WTC11 (cell line): ENCODE measurements around the gene ROBO2. TPM values are rescaled to one million over a fixed set of nuclear protein-coding genes. Genes with fewer than 3 reads are reported as not detected.

ENCODE experiments used
- ATAC-seq: fragments of 200-7000 bp; cut with Tn5 transposase; 2 replicates; pipeline ENCODE4 v1.10.0; 2021; ENCODE audit warnings: mild to moderate bottlenecking, moderate library complexity
- Bru-seq: library from RNA; stranded (reverse); fragments of 400-500 nt; gene quantifications from one replicate; lab custom pipeline; 2021; lab: Mats Ljungman, UMichigan
- CTCF ChIA-PET: fragments of 300-600 bp; sonication (Branson Sonifier 250); formaldehyde crosslinking; loops from one replicate; lab custom pipeline; 2021; ENCODE audit warnings: antibody characterized with exemption; lab: Charles Lee
- POLR2A ChIA-PET: fragments of 350-600 bp; sonication (Branson Sonifier 250); formaldehyde crosslinking; loops from one replicate; lab custom pipeline; 2021; ENCODE audit warnings: antibody characterized with exemption; lab: Charles Lee
- DNase-seq: peaks from one replicate; pipeline ENCODE4 v3.0.0; 2021; ENCODE audit warnings: low spot score
- H3K27ac Mint-ChIP-seq: 2 replicates; pipeline ENCODE4 v1.8.0; 2021; ENCODE audit warnings: mixed read lengths
- H3K27me3 Mint-ChIP-seq: 2 replicates; pipeline ENCODE4 v1.8.0; 2021; ENCODE audit warnings: low read depth, mild to moderate bottlenecking, moderate library complexity, mixed read lengths
- H3K36me3 Mint-ChIP-seq: 2 replicates; pipeline ENCODE4 v1.8.0; 2021; ENCODE audit warnings: mixed read lengths
- H3K4me1 Mint-ChIP-seq: 2 replicates; pipeline ENCODE4 v1.8.0; 2022; ENCODE audit warnings: mixed read lengths
- H3K4me3 Mint-ChIP-seq: 2 replicates; pipeline ENCODE4 v1.8.0; 2021; ENCODE audit warnings: mild to moderate bottlenecking, moderate library complexity, mixed read lengths
- H3K9me3 Mint-ChIP-seq: 2 replicates; pipeline ENCODE4 v1.8.0; 2021; ENCODE audit warnings: mixed read lengths
- CBFB ChIP-seq: sonication (generic); formaldehyde crosslinking; IDR thresholded peaks from 2 replicates; pipeline ENCODE4 v1.8.1; 2022; ENCODE audit warnings: mild to moderate bottlenecking, low read depth, missing genetic modification reagents
- CDX4 ChIP-seq: fragments of 250-450 bp; sonication (Bioruptor Pico); IDR thresholded peaks from 2 replicates; pipeline ENCODE4 v1.9.0; 2021; ENCODE audit warnings: moderate library complexity, mild to moderate bottlenecking, inconsistent platforms, borderline replicate concordance
- E2F1 ChIP-seq: sonication (generic); formaldehyde crosslinking; IDR thresholded peaks from 2 replicates; pipeline ENCODE4 v1.8.0; 2022; ENCODE audit warnings: mild to moderate bottlenecking, missing genetic modification reagents
- E2F5 ChIP-seq: sonication (generic); formaldehyde crosslinking; IDR thresholded peaks from 2 replicates; pipeline ENCODE4 v1.8.1; 2022; ENCODE audit warnings: mild to moderate bottlenecking, moderate library complexity, missing genetic modification reagents
- ERG ChIP-seq: fragments of 250-450 bp; sonication (Bioruptor Pico); IDR thresholded peaks from 2 replicates; pipeline ENCODE4 v1.8.0; 2021; ENCODE audit warnings: mild to moderate bottlenecking
- FOXP4 ChIP-seq: sonication (generic); formaldehyde crosslinking; IDR thresholded peaks from 2 replicates; pipeline ENCODE4 v1.8.0; 2022; ENCODE audit warnings: mild to moderate bottlenecking, missing genetic modification reagents
- GABPB1 ChIP-seq: sonication (generic); formaldehyde crosslinking; IDR thresholded peaks from 2 replicates; pipeline ENCODE4 v1.8.1; 2023; ENCODE audit warnings: mild to moderate bottlenecking, missing genetic modification reagents
- HMGXB4 ChIP-seq: sonication (generic); formaldehyde crosslinking; IDR thresholded peaks from 2 replicates; pipeline ENCODE4 v1.8.1; 2023; ENCODE audit warnings: mild to moderate bottlenecking, moderate library complexity, missing genetic modification reagents
- KAT7 ChIP-seq: sonication (generic); formaldehyde crosslinking; IDR thresholded peaks from 2 replicates; pipeline ENCODE4 v1.8.1; 2023; ENCODE audit warnings: missing genetic modification reagents, mild to moderate bottlenecking, borderline replicate concordance
- MYBL2 ChIP-seq: sonication (generic); formaldehyde crosslinking; IDR thresholded peaks from 2 replicates; pipeline ENCODE4 v1.8.1; 2023; ENCODE audit warnings: mild to moderate bottlenecking, moderate library complexity, missing genetic modification reagents
- NFATC4 ChIP-seq: fragments of 250-450 bp; sonication (Bioruptor Pico); IDR thresholded peaks from 2 replicates; pipeline ENCODE4 v1.9.0; 2021; ENCODE audit warnings: mild to moderate bottlenecking
- NR2C2 ChIP-seq: sonication (generic); formaldehyde crosslinking; IDR thresholded peaks from 2 replicates; pipeline ENCODE4 v1.8.0; 2022; ENCODE audit warnings: mild to moderate bottlenecking, missing genetic modification reagents
- RORB ChIP-seq: fragments of 250-450 bp; sonication (Bioruptor Pico); IDR thresholded peaks from 2 replicates; pipeline ENCODE4 v1.9.0; 2021; ENCODE audit warnings: mild to moderate bottlenecking
- SMAD4 ChIP-seq: sonication (generic); formaldehyde crosslinking; IDR thresholded peaks from 2 replicates; pipeline ENCODE4 v1.8.0; 2022; ENCODE audit warnings: mild to moderate bottlenecking, missing genetic modification reagents
- USF1 ChIP-seq: sonication (generic); formaldehyde crosslinking; IDR thresholded peaks from 2 replicates; pipeline ENCODE4 v1.8.0; 2022; ENCODE audit warnings: mild to moderate bottlenecking, missing genetic modification reagents
- ZNF232 ChIP-seq: sonication (generic); formaldehyde crosslinking; IDR thresholded peaks from 2 replicates; pipeline ENCODE4 v1.8.0; 2022; ENCODE audit warnings: mild to moderate bottlenecking, missing genetic modification reagents
- ZNF281 ChIP-seq: sonication (generic); formaldehyde crosslinking; IDR thresholded peaks from 2 replicates; pipeline ENCODE4 v1.8.0; 2023; ENCODE audit warnings: mild to moderate bottlenecking, missing genetic modification reagents
- ZNF423 ChIP-seq: fragments of 250-450 bp; sonication (Bioruptor Pico); IDR thresholded peaks from 2 replicates; pipeline ENCODE4 v2.1.2; 2022; ENCODE audit warnings: mild to moderate bottlenecking, moderate library complexity
- ZNF532 ChIP-seq: fragments of 250-450 bp; sonication (Bioruptor Pico); IDR thresholded peaks from 2 replicates; pipeline ENCODE4 v1.9.0; 2021; ENCODE audit warnings: mild to moderate bottlenecking, borderline replicate concordance
- ZNF671 ChIP-seq: fragments of 250-450 bp; sonication (Bioruptor Pico); IDR thresholded peaks from 2 replicates; pipeline ENCODE4 v1.8.0; 2021; ENCODE audit warnings: mild to moderate bottlenecking
- long read RNA-seq, 3 experiments: library from RNA in 1 of 3; library from capped mRNA in 1 of 3; library from polyadenylated mRNA in 1 of 3; unstranded in 2 of 3; stranded (forward) in 1 of 3; transcript quantifications; one replicate each; pipeline ENCODE4 v2.0.0, GENCODE V29; 2021
- total RNA-seq: library from RNA; stranded (reverse); gene quantifications from 3 replicates; pipeline ENCODE4 v1.2.3, GENCODE V29; 2021

The ROBO2 gene
- total RNA-seq, result 11.7 to 12.4 TPM (median 12.0 TPM) in 3 replicates
- Bru-seq, nascent RNA, result percentile 62 among the genes with signal in this experiment
- long read RNA-seq, experiment 1, partial matches to known transcripts, result 1 of 25 reads
- long read RNA-seq, experiment 1, other reads (novel, unspliced or antisense), result 24 of 25 reads
- long read RNA-seq, experiment 2, partial matches to known transcripts, result 3 of 7 reads
- long read RNA-seq, experiment 2, other reads (novel, unspliced or antisense), result 4 of 7 reads
- long read RNA-seq, experiment 3, full-length matches to known transcripts, result 1 of 2 reads
- long read RNA-seq, experiment 3, partial matches to known transcripts, result 0 of 2 reads
- long read RNA-seq, experiment 3, other reads (novel, unspliced or antisense), result 1 of 2 reads

GRCh38 chr3:77039606-77040171, at the start of gene ROBO2:
Gene ROBO2, plus strand, starts transcription at chr3:77040099. Its CDS starts 687 bp downstream, at chr3:77040786.
- H3K9me3 Mint-ChIP-seq, result no peaks in the 10 kb centered on the region
- peaks cover 24% of the 10 kb centered on the region for H3K27me3 Mint-ChIP-seq
- POLR2A ChIA-PET, result interaction anchor here (0.7 kb wide), 1 partner anchor 166 kb away, joined by 3 read pairs; no protein-coding TSS in a partner anchor
- peak; percentile 78 for ATAC-seq
- peak within 1 kb of the TSS; percentile 87 for H3K4me3 Mint-ChIP-seq
- peaks cover 27% of the 10 kb centered on the region for H3K4me1 Mint-ChIP-seq
- H3K27ac Mint-ChIP-seq, result peak within 1 kb of the TSS; percentile 54
- CTCF ChIA-PET, result interaction anchor here (1.0 to 4.3 kb wide), 10 partner anchors 14 to 281 kb away, joined by 3 to 59 read pairs (median 7); no protein-coding TSS in a partner anchor
- H3K36me3 Mint-ChIP-seq, result no peaks in the 10 kb centered on the region
- peak; percentile 80 for DNase-seq
- no peak for TF ChIP-seq ZNF423 (CRISPR knock-in tag)
- no peak for TF ChIP-seq E2F1 (CRISPR knock-in tag)
- no peak for TF ChIP-seq MYBL2 (CRISPR knock-in tag)
- no peak for TF ChIP-seq GABPB1 (CRISPR knock-in tag)
- TF ChIP-seq FOXP4, result 0 out of 2 replicates have a peak, but pooled peaks have one; percentile 57
- TF ChIP-seq ERG (CRISPR knock-in tag), result no peak
- no peak for TF ChIP-seq ZNF281
- no peak for TF ChIP-seq RORB
- no peak for TF ChIP-seq CDX4 (CRISPR knock-in tag)
- TF ChIP-seq SMAD4 (CRISPR knock-in tag), result no peak
- TF ChIP-seq KAT7, result peak; percentile 72; the same call in 1 of the 2 replicates
- no peak for TF ChIP-seq ZNF232 (CRISPR knock-in tag)
- TF ChIP-seq NR2C2 (CRISPR knock-in tag), result no peak
- TF ChIP-seq CBFB (CRISPR knock-in tag), result no peak
- no peak for TF ChIP-seq ZNF671 (CRISPR knock-in tag)
- TF ChIP-seq USF1 (CRISPR knock-in tag), result no peak
- no peak for TF ChIP-seq ZNF532 (CRISPR knock-in tag)
- 0 out of 2 replicates have a peak, but pooled peaks have one; percentile 15 for TF ChIP-seq E2F5 (CRISPR knock-in tag)
- no peak for TF ChIP-seq NFATC4 (CRISPR knock-in tag)
- TF ChIP-seq HMGXB4 (CRISPR knock-in tag), result peak; percentile 71
